Measurements from ENCODE around the gene FAM98C. TPM values are rescaled to one million over a fixed set of nuclear protein-coding genes. Genes with fewer than 3 reads are reported as not detected.
A peak's percentile ranks its signal among the peaks of the same experiment; 100 is the strongest.

Gene FAM98C
- total RNA-seq, 1 experiment from 2014 or later = 10.2 TPM

- TF ChIP-seq MAX (CRISPR knock-in tag; IDR thresholded peaks at IDR 0.05) (peak; percentile 67; the same call in 1 of the 2 replicates), USF2 (CRISPR knock-in tag; IDR thresholded peaks at IDR 0.05) (no peak; the same call in 1 of the 2 replicates), MLX (CRISPR knock-in tag; IDR thresholded peaks at IDR 0.05) (no peak), SMAD4 (CRISPR knock-in tag; IDR thresholded peaks at IDR 0.05) (no peak), CBFB (CRISPR knock-in tag; IDR thresholded peaks at IDR 0.05; ENCODE audit: low read depth) (no peak), OVOL2 (CRISPR knock-in tag; IDR thresholded peaks at IDR 0.05; ENCODE audit: borderline replicate concordance) (no peak), ZNF263 (CRISPR knock-in tag; IDR thresholded peaks at IDR 0.05; ENCODE audit: low read depth) (no peak), ZNF138 (CRISPR knock-in tag; conservative IDR thresholded peaks at IDR 0.05) (no peak), NR1H2 (CRISPR knock-in tag; IDR thresholded peaks at IDR 0.05) (no peak), SMAD3 (CRISPR knock-in tag; IDR thresholded peaks at IDR 0.05; ENCODE audit: borderline replicate concordance) (no peak), NFYB (CRISPR knock-in tag; conservative IDR thresholded peaks at IDR 0.05; ENCODE audit: low read depth) (no peak), FOXP4 (CRISPR knock-in tag; IDR thresholded peaks at IDR 0.05) (peak; percentile 64; the same call in 1 of the 2 replicates), CTCF (IDR thresholded peaks at IDR 0.05) (no peak), NFE2L1 (CRISPR knock-in tag; IDR thresholded peaks at IDR 0.05) (no peak), ZNF532 (CRISPR knock-in tag; IDR thresholded peaks at IDR 0.05; ENCODE audit: borderline replicate concordance) (no peak), PRDM15 (CRISPR knock-in tag; IDR thresholded peaks at IDR 0.05) (no peak), NR3C1 (CRISPR knock-in tag; conservative IDR thresholded peaks at IDR 0.05; ENCODE audit: low read depth) (no peak), FOXP1 (CRISPR knock-in tag; IDR thresholded peaks at IDR 0.05; ENCODE audit: borderline replicate concordance) (no peak), E2F1 (CRISPR knock-in tag; IDR thresholded peaks at IDR 0.05) (no peak), ATF2 (CRISPR knock-in tag; IDR thresholded peaks at IDR 0.05; ENCODE audit: borderline replicate concordance, low read depth) (no peak)
Measured at GRCh38 chr19:38417544-38418506, 14.9 kb downstream of the FAM98C start (continued).

All from WTC11 (cell line).